Sigmoid colon (tissue), 4 donors: Measurements from ENCODE around the gene APLP2.

ENCODE experiments used
- POLR2AphosphoS5 ChIP-seq, 4 donors: sonication (generic); formaldehyde crosslinking; IDR thresholded peaks; one replicate each; pipeline ENCODE4 v1.6.1; 2017; ENCODE audit warnings: antibody characterized with exemption in 4 of 4
- TF ChIP-seq, protein P1 (sequence below), 4 experiments: fragments of 450-650 bp in 3 of 4; fragments of 200-600 bp in 1 of 4; IDR thresholded peaks; one replicate each; pipeline ENCODE4 v1.5.1; 2016 to 2019; ENCODE audit warnings: antibody characterized with exemption in 4 of 4, mild to moderate bottlenecking in 3 of 4, moderate library complexity in 2 of 4

DNA sequence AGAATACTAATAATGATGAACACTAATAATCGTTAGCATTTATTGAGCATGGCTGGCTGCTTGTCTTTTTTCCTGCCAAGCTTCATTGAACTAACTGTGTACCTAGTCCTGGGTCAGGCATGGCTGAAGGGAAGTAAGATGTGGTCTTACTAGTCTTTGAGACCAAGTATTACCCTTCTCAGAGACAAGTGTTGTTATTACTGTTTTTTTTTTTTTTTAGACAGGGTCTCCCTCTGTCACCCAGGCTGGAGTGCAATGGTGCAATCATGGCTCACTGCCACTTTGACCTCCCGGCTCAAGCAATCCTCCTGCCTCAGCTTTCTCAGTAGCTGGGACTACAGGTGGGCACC lies 94.5 kb downstream of the APLP2 start:
- TF ChIP-seq POLR2AphosphoS5 (IDR thresholded peaks at IDR 0.05), result no peak
- TF ChIP-seq, protein P1, sequence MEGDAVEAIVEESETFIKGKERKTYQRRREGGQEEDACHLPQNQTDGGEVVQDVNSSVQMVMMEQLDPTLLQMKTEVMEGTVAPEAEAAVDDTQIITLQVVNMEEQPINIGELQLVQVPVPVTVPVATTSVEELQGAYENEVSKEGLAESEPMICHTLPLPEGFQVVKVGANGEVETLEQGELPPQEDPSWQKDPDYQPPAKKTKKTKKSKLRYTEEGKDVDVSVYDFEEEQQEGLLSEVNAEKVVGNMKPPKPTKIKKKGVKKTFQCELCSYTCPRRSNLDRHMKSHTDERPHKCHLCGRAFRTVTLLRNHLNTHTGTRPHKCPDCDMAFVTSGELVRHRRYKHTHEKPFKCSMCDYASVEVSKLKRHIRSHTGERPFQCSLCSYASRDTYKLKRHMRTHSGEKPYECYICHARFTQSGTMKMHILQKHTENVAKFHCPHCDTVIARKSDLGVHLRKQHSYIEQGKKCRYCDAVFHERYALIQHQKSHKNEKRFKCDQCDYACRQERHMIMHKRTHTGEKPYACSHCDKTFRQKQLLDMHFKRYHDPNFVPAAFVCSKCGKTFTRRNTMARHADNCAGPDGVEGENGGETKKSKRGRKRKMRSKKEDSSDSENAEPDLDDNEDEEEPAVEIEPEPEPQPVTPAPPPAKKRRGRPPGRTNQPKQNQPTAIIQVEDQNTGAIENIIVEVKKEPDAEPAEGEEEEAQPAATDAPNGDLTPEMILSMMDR (IDR thresholded peaks at IDR 0.05), result no peak
